NCI-H2107 treated with DMSO at 0.1 percent for 48 hours (cell line): ENCODE results near the gene ABR.
"Not testable (repeated sequence)": the region's sequence is repeated elsewhere in the genome, so short reads cannot be mapped to it uniquely, and the experiment has no call there.

Experiments used
- DNase-seq: peaks from one replicate; lab custom pipeline; 2025; ENCODE audit not compliant: unreplicated experiment; lab: John Stamatoyannopoulos, UW

The ABR gene

DNA sequence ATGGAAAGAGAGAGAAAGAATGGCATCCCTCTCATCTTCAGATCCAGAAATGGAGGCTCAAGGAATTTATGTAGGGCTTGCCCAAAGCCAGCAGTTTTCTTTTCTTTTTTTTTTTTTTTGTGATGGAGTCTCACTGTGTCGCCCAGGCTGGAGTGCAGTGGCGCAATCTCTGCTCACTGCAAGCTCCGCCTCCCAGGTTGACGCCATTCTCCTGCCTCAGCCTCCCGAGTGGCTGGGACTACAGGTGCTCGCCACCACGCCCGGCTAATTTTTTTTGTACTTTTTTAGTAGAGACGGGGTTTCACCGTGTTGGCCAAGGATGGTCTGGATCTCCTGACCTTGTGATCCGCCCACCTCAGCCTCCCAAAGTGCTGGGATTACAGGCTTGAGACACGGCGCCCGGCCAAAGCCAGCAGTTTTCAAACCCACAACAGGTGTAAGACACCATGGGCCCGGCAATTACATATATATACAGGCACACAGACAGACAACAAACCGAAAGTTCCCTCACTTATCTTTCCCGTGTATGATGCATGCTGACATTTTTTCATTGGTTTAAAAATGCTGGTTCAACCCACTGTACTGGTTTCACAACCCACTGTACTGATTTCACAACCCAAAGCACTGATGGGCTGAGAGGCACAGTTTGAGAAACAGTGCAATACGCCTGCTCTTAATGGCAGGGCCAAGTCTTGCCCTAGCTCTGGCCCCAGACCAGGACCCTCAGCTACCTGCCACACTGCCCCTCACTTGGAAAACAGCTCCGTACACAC is 81.6 kb downstream of the ABR start:
- not testable (repeated sequence) for DNase-seq

DNA sequence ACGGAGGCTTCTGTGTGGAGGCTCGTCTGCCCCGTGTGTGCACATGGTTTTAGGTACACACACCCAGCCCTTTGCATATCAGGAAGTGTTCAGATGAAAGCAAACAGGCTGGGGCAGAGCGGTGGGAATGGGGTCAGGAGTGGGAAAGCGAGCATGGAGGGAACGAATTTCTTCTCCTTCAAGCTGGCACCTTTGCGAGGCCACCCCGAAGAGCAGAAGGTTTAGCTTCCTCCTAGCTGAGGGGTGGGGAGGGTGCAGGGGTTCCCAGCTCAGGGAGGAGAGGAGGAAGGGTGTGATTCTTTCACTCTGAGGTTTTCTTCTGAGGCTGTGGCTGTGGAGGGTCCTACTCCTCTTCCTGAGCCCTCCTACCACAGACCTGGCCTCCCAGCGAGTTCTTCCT is 83.6 kb downstream of the ABR start:
- DNase-seq, result no peak

DNA sequence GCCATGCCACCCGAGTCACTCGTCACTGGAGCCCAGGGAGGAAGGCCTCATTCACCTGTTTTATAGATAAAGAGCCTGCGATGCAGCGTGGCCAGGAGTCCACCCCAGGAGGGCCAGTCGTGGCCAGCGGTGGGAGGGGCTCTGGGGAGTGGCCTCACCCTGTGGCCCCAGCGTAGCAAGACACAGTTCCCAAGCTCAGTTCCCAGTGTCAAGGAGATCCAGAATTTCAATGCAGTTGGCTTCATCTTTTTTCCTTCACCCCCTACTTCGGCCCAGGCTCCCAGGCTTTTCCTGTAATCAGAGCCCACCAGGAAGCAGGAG is 84.0 kb downstream of the ABR start:
- no peak for DNase-seq

DNA sequence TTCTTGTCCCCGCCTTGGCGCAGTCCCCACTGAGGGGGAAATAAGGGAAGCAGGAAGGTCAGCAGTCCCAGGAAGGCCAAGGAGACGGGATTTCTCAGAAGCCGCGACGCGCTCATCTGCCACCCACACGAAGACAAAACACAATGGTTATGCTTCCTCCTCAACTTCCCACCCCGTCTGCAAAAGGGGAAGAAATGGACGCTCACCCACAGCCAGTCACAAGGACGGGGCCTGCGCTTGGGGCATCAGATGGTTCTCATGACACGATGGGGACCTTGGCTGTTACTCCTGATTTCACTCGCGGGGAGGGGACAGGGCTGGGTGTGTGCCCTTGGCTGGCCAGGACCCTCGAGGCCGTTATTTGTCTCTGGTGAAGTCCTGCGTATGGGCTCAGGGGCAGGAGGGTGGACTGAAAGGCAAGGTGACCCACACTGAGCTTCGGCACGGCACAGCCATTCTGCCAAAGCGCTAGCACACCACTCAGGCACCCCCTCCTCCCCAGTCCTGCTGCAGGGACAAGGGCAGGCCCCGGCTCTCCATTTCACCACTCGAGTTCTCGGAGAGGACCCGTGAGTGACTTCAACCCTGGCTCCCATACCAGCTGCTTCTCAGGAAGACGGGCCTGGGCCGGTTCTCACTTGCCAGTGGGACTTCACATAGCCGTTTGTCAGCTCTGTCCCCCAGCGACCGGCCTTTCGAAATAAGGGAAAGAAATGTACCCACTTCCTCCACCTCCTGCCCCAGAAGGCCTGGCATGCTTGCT is 84.5 kb downstream of the ABR start:
- no peak for DNase-seq

DNA sequence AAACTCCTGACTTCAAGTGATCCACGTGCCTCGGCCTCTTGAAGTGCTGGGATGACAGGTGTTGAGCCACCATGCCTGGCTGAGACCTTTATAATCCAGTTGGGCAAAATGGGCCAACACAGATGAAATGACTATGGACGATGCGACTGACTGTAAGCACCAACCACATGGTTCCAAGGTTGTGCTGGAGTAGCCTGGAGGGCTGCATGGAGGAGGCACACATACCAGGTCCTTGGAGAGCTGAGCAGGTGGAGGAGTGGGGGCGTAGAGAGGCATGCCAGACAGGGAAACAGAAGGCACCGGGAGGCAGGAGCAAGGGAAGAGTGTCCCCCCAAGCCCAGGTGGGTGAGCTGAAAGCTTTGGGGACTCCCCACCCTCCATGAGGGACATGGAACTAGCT is 85.2 kb downstream of the ABR start:
- no peak for DNase-seq

DNA sequence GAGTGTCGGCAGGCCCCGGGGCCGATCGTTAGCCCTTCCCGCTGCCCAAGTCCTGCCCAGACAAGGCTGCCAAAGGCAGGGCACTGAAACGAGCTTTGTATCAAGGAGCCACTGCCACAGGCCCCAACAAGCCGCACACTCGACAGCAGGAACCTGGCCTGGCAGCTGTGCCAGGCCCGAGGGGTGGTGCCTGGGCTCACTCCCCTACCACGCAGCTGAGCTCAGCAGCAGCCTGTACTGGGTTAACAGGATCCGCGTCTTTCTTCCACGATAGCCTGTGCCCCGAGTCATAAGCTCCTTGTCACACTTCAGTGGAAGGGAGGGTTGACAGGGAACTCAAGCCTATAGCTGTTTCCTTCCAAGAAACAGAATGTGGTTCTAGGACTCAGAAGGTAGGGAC is 87.9 kb downstream of the ABR start:
- DNase-seq, result no peak

DNA sequence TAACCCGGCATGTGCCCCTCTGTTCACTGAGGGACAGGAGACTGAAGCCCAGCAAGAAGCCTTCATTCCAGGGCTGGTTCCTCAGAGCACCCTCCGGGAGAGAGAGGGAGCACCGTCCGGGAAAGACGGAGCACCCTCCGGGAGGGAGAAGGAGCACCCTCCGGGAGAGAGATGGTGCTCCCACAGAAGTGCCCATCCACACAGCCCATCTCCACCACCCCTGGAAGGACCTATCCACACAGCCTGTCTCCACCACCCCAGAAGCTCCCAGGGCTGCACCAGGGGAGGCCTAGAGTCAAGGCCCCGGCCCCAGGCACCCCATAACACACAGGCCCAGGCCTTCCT is 88.6 kb downstream of the ABR start:
- DNase-seq, result no peak

DNA sequence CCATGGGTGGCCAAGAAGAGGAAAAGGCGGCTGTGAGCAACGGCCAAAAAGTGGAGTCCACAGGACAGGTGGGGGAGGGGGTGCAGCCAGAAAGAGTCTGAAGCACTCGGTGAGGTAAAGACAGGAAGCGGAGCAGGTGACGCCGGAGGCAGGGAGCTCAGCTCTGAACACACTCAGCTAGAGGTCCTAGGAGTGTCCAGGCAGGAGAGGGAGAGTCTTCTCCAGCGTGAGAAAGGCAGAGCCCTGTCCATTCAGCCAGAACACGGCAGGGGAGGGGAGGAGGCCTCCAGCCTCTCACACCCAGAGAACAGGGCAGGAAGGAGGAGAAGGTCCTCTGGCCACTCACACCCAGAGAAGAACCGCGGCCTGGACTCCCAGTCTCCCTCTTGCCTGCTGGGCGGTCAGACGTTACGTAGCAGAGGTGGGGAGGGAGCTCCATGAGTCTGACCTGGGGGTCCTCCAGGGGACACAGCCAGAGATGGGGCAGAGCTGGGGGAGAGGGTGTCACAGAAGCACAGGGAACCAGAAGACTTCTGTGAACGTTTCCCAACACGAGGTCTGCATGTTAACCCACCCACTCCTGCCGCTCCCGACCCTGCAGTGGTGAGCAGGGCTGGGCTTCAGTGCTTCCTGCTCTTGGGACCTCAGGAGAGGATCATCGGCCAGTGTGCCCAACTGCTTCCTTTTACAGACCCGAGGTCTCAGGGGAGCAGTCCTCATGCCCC is 89.2 kb downstream of the ABR start:
- DNase-seq, result no peak

DNA sequence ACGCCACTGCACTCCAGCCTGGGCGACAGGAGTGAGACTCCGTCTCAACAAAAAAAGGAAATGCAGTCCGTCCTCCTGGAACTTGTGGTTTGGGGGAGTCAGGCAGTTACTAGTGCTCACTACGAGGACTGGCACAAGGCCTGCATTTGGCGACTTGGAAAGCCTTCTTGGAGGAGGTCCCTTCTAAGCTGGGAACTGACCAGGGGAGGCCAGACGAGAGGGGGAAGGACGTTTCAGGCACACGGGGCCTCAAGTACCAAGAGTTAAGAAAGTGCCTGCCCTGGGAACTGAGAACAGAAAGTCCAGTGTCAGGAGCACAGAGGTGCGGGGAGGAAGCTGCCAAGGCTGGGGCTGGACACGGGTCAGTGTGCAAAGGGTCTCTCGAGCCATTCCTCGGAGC is 89.9 kb downstream of the ABR start:
- no peak for DNase-seq

DNA sequence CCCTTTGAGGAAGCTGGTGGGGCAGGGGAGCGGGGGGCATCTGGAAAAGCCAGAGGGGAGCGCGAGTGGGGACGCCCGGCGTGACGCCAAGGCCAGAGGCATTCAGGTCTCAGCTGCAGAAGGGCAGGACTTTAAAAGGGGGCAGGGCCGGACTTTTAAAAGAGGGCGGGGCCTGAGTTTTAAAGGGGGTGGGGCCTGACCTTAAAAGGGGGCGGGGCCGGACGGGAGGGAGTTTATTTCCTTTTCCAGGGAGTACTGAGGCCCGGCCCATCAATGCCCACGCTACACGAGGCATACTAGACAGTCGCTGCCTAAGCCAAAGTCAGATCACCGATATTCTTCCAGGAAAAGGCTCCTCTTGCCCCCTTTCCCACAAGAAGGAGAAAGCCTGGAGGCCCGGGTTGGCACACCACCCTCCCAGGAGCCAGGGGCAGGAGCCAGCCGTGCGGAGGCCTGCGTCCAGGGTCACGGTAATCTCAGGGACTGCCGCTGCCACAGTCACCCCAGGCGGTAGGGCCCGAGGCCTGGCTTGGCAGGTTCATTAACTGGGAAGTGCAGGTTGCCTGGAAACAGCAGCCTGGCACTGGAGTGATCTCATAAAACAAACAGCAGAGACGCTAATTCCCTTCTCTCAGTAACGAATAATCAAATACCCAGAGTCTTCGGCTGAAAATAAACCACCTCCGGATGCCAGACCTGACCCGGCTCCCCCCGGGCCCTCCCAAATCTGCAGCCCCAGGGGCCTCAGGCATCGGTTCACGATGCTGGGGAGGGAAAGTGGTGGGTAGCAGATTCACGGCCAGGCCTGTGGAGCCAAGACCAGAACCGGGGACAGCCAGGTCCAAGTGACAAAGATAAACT is 92.2 kb downstream of the ABR start:
- peak; percentile 51 for DNase-seq

DNA sequence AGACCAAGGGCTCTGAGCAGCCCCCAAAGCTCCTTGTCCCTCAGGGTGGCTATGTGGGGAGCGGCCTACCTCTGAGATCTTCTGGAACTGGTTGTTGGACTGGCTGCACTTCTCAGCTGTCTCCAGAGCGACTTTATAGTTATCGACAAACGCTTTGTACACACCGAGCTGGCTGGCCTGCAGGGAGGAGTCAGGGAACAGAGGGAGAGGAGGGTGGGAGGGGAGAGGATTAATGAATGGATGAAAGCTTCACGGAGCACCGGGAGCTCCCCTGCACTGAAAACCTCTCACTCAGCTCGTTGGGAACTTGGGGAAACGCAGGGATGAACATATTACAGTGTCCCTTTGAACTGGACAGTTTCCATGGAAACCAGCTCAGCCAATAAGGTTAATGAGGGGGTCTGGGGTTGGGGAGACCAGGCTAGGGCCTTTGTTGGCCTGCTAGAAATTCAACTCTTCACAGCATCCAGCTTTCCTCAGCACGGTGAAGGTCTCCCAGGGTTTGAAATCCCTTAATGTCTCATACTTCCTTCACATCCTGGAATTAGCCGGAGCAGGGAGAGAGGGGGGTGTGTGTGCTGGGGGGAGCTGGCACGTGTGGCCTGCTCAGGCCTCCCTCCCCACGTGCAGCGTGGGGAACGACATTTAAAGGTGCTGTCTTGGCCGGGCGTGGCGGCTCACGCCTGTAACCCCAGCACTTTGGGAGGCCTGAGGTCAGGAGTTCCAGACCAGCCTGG is 96.2 kb downstream of the ABR start:
- no peak for DNase-seq

DNA sequence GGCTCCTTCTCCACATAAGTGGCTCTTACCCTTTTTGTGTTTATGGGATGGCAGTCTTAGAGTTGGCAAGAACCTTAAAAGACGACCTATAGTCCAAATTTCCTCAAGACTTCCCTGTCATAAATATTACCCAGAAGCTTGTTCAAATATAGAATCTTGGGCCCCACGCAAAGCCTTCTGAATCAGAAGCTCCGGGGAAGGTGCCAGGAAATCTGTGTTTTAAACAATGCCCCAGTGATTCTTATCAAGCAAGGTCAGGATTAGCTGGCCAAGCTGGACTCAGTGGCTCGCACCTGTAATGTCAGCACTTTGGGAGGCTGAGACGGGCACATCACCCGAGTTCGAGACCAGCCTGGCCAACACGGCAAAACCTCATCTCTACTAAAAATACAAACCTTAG is 97.2 kb downstream of the ABR start:
- DNase-seq, result no peak

DNA sequence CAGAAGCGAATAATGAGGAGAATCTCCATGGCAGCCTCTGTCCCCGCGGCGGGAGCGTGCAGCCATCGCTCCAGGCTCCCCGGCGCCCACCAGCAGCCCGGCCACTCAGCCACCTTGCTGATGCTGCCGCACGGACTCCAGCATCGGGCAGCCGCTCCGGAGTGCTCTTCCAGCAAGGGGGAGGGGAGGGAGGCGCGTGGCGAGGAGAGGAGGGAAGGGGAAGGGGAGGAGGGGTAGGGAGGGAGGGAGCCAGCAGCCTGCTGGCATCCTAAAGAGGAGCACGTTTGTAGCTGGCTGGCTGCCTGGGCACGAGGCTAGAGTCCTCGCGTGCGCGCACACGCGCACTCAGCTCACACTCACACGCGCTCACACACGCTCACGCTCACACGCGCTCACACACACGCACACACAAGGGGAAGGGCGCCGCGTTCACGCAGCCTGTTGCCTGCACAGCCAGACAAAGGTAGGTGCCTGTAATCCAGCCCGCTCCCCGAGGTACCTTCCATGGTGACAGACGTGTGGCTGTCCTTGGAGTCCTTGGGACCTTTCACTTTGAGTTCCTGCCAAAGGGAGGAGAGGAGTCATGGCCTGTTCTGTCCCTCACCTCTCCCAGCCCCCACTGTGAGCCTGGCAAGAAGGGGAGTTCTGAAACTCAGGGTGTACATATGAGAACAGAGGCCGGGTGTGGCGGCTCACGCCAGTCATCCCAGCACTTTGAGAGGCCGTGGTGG is 100.8 kb downstream of the ABR start:
- DNase-seq, result no peak

DNA sequence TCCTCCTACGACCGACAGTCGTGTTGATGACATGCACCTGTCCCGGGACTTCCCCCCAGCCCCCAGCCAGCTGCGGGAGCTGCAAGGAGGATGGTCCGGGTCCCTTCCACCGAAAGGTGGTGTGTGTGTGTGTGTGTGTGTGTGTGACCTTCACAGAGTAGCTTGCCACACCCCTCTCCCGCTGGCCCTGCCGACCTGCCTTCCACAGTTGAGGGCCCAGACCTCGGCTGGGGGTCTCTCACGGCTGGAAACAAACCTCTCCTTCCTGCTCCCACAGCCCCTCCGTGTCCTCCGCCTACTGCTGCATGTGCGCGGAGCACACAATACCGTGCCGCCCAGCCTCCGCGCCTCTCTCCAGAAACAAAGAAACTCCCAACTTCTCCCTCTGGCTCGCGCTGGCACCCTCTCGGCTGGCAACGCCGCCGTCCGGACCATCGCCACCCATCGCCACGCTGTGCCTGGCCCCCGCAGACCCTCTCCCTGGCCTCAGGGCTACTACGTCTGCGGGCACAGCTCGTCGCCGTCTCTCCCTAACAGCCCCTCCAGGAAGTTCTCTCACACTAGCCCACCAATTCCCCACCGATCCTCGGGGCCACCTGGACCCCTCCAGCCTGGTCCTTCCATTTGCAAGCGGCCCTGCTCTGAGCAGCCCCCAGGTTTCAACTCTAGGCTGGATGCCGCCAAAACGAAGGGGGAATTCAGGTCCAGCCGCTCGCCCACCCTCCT is 101.6 kb downstream of the ABR start:
- no peak for DNase-seq

DNA sequence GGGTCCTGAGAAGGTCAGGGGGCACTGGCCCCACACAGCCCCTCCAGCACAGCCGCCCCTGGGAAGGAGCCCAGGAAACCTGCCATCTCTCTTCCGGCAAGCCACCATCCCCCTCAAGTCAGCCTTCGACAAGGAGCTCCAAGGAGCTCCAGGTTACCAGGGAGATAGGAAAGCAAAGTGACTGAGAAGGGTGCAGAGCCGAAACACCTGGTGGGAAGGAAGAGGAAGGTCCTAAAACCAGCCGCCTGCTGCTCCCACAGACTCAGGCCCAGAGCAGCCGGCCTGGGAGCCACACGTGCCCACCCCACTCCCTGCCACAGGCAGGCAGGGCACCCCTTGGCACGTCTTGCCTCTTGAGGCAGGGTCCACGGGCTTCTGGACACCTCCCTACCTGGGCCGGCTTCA is 102.2 kb downstream of the ABR start:
- DNase-seq, result peak; percentile 32

DNA sequence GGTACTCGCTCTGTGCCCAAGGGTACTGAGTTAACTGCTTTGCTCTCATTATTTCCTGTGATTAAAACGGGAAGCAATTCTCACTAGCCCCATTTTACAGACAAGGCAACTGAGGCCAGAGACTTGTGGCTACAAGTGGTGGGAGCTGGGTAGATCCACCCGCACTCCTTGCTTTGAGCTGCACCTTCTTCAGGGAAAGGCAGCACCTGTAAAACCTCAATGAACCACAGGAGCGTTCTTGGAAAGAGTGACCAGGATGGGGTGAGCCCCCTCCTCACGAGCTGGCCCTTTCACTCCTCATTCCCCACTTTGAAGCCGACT is 102.8 kb downstream of the ABR start:
- no peak for DNase-seq

DNA sequence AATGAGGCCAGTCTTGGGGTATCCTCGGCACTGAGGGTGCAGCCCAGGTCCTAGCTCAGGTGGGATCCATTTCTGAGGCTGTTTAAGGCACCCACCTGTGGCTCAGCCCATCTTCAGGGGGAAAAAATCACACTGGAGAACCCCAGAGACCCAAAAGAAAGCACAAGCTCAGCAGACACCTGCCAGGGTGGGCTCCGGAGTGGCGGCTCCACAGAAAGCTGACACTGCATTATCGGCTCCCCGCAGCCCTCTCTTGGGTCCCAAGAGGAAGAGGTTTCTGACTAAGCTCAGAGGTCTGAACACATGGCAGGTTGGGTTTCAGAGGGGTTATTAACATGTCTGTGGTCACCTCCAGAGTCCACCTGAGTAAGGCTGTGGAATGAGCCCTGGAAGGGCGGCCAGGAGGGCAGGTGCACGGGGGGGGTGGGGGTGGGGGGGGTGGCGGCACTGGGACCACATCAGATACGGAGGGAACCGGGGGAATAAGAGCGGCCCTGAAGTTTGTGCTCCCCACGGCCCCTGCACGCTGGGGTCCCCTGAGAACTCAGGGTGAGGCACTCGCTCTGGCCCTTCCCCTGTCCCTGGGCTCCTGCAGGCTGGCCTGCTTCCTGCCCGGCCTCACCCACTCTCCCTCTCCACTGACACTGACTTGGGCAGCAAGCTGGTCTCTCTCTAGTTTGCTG is 103.3 kb downstream of the ABR start:
- DNase-seq, result no peak

DNA sequence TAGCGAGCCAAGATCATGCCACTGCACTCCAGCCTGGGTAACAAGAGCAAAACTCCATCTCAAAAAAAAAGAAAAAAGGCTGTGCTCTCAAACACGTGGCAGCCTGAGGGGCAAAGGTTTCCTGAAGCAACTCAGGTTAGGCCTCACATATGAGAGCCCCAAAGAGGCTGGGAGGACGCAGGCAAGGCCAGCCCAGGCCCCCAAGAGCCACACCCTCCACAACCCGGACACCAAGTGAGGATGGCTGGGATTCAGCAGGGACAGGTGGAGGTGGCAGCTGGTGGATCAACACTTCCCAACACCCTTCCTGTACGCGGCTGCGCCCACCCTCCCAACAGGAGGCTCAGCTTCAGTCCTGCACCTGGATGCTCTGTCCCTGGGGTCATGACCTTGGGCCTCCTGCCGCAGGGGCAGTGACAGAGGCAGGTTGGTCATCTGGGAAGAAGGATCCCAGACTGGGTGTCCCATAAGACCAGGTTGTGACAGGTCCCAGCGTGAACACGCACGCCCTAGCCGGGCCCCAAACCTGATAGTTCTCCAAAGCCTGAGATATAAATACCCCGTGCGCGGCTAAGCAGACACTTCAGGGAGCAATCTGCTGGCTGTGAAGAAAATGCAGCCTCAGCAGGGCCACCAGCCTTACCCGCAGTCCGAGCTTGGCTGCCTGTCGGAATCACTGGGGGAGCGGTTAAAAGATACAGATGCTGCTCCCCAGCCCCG is 104.7 kb downstream of the ABR start:
- DNase-seq, result no peak
